Ovary (tissue), 9 donors: ENCODE data around the gene TTLL5. TPM values are rescaled to one million over a fixed set of nuclear protein-coding genes. Genes with fewer than 3 reads are reported as not detected.

Experiments
- DNase-seq, 5 donors: peaks; one replicate each; pipeline ENCODE4 v3.0.0-alpha.2; 2019 to 2020
- H3K27ac ChIP-seq, 2 donors: fragments of 200-600 bp; one replicate each; pipeline versions ENCODE4 v1.5.1 to v1.8.0; 2019 to 2022
- H3K27me3 ChIP-seq: fragments of 200-600 bp; one replicate; pipeline ENCODE4 v1.8.0; 2022
- H3K36me3 ChIP-seq: fragments of 200-600 bp; sonication (generic); one replicate; pipeline ENCODE4 v1.5.1; 2019
- H3K4me1 ChIP-seq: one replicate; pipeline ENCODE4 v1.8.1; 2013; ENCODE audit warnings: mild to moderate bottlenecking, moderate library complexity; ENCODE audit not compliant: insufficient read depth
- H3K4me3 ChIP-seq: fragments of 200-600 bp; sonication (generic); one replicate; pipeline ENCODE4 v1.5.1; 2017
- H3K9me3 ChIP-seq, 2 donors: fragments of 200-600 bp in 1 of 2; sonication (generic) in 1 of 2; one replicate each; pipeline versions ENCODE4 v1.5.1 to v1.8.1; 2013 to 2019; ENCODE audit warnings: mild to moderate bottlenecking in 1 of 2, moderate library complexity in 1 of 2
- EP300 ChIP-seq: sonication (generic); formaldehyde crosslinking; IDR thresholded peaks from one replicate; pipeline ENCODE4 v1.6.1; 2017; ENCODE audit warnings: antibody characterized with exemption
- POLR2A ChIP-seq: fragments of 450-650 bp; IDR thresholded peaks from one replicate; pipeline ENCODE4 v1.6.1; 2017; ENCODE audit warnings: antibody characterized with exemption, mild to moderate bottlenecking, moderate library complexity
- WGBS, 3 donors: extraction: QIAGEN DNeasy Blood & Tissue Kit in 1 of 3; methylation state at CpG; one replicate each; pipeline versions ENCODE4 v1.1.5 to v1.1.7; 2013 to 2017; 5-methylcytosine and 5-hydroxymethylcytosine counted together
- intact Hi-C, 4 donors: fragments of 100-400 bp; cut with DNase I; formaldehyde crosslinking; loops; one replicate each; pipeline versions ENCODE4 v1.11.0 to v1.15.1; 2022 to 2023
- polyA plus RNA-seq, 2 donors: library from polyadenylated mRNA; stranded (reverse); fragments of 200-250 nt in 1 of 2; fragments of 350-450 nt in 1 of 2; fragmentation: Illumina TruSeq in 1 of 2; extraction: RNeasy Lipid Tissue Mini Kit (QIAGEN cat#74804) in 1 of 2; gene quantifications; one replicate each; pipeline ENCODE4 v1.2.3, GENCODE V29; 2013 to 2014
- total RNA-seq, 7 donors: library from RNA; depleted of rRNA in 2 of 7; stranded (reverse); fragments of >200 nt in 2 of 7; fragmentation: NEBNext Ultra II Directional in 3 of 7; extraction: Animal tissue kit (Norgen Biotek cat#: 25700) in 3 of 7; gene quantifications; one replicate each; pipeline versions ENCODE4 v1.1.0 to v1.2.4, GENCODE V29; 2016 to 2023
- TF ChIP-seq, protein P1 (sequence below), 3 donors: fragments of 450-650 bp in 2 of 3; fragments of 200-600 bp in 1 of 3; IDR thresholded peaks; one replicate each; pipeline versions ENCODE4 v1.5.1 to v1.8.0; 2016 to 2022; ENCODE audit warnings: antibody characterized with exemption in 3 of 3, mild to moderate bottlenecking in 1 of 3
- donor health status: DM: no; HTN: no; CAD: no; lungs with moderate emphysema.
- donor health status: DM: no; HTN: no; CAD: no.
- donor health status: Bipolar disorder and iron deficiency.
- donor health status: DM: yes; HTN: yes; CAD: no.
- donor health status: DM: no; HTN: no; CAD: no.
- donor health status: DM: yes; HTN: yes; CAD: no.

The TTLL5 gene
- total and polyA plus RNA-seq, 9 donors: 11.0 to 34.9 (median 27.3) TPM

DNA sequence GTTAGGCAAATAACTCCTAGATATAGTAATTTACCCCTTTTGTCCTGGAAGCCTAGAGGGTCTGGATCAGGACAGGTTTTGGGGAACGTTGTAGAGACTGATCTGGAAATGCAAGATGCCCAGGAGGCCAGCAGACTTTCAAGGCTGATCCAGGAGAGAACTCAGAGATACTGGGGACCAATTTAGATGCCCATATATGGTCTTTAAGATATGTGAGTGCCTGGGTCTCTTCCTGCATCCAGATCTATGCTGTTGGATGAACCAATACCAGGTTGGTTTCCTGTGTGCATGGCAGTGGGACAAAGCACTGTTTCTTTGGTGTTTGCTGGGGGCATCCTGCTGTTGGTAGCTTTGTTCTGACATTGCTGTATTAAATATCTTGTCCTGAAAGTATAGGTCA lies 5.8 kb upstream of the TTLL5 start:
- Histone ChIP-seq H3K9me3 (no peaks in the 10 kb centered on the region), H3K36me3 (no peaks in the 10 kb centered on the region), H3K27me3 (no peaks in the 10 kb centered on the region), H3K4me1 (peaks cover 5% of the 10 kb centered on the region), H3K4me3 (no peak overlapping the region), H3K27ac (no peak overlapping the region)
- 0% methylated on average over 1 of the region's 1 CpG for WGBS, 3 donors
- DNase-seq: no peak
- TF ChIP-seq POLR2A (no peak), EP300 (no peak)
- TF ChIP-seq, protein P1, sequence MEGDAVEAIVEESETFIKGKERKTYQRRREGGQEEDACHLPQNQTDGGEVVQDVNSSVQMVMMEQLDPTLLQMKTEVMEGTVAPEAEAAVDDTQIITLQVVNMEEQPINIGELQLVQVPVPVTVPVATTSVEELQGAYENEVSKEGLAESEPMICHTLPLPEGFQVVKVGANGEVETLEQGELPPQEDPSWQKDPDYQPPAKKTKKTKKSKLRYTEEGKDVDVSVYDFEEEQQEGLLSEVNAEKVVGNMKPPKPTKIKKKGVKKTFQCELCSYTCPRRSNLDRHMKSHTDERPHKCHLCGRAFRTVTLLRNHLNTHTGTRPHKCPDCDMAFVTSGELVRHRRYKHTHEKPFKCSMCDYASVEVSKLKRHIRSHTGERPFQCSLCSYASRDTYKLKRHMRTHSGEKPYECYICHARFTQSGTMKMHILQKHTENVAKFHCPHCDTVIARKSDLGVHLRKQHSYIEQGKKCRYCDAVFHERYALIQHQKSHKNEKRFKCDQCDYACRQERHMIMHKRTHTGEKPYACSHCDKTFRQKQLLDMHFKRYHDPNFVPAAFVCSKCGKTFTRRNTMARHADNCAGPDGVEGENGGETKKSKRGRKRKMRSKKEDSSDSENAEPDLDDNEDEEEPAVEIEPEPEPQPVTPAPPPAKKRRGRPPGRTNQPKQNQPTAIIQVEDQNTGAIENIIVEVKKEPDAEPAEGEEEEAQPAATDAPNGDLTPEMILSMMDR (IDR thresholded peaks at IDR 0.05): no peak
- intact Hi-C loops: loop anchor here in 3 of 4 donors (2.0 to 5.0 kb wide), 2 partner anchors 76 to 78 kb away; partner anchors contain the start of gene FLVCR2 (in 3 of the 3)

DNA sequence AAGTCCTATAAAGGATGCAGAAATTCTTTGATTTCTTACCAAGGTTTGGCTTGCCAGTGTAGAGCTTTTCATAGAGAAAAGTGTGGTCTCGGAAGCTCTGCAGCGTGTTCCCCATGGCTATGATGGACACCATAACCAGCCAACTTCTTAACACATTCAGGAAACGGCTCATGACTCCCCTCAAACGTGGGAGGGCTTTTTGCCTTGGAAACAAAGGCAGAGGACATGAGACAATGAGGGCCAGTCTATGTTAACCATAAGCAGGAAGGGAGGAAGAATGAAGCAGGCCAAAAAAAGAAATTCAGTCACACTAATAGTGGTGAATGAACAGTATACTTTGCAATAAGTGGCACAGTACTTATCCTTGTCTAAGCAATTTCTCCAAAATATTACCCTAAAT lies 3.7 kb upstream of the TTLL5 start:
- WGBS, 3 donors: 57 to 70% (median 66%) methylated on average over 4 of the region's 4 CpGs
- no peak overlapping the region for H3K27ac ChIP-seq

DNA sequence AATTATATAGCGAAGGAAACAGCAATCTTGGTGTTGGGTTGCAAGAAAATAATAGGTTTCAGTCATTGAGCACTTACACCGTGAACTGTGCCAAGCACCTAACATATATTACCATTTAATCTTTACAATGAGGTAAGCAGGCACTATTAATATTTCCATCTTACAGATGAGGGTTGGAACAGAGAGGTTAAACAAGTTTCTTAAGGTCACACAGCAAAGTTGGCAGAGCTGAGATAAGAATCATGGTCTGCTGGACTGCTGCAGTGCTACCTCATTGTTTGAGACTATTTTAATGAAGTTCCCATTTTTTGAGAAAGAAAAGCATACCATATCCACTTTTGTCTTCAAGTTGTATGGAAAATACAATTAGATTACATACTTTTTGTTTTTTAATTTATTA lies 2.1 kb upstream of the TTLL5 start:
- peaks cover 5% of the 10 kb centered on the region for H3K4me1 ChIP-seq
- TF ChIP-seq, protein P1 (IDR thresholded peaks at IDR 0.05): no peak
- TF ChIP-seq EP300: no peak
- TF ChIP-seq POLR2A: no peak
- H3K27me3 ChIP-seq: no peaks in the 10 kb centered on the region
- intact Hi-C loops: loop anchor here in 1 of 4 donors (5.0 kb wide), 1 partner anchor 82 kb away; the partner anchor contains the start of gene FLVCR2
- 94 to 98% (median 94%) methylated on average over 2 of the region's 2 CpGs for WGBS, 3 donors
- no peak overlapping the region for H3K27ac ChIP-seq
- H3K4me3 ChIP-seq: no peak overlapping the region
- no peak for DNase-seq
- no peaks in the 10 kb centered on the region for H3K36me3 ChIP-seq
- no peaks in the 10 kb centered on the region for H3K9me3 ChIP-seq

More for the DNA sequence above, 3.7 kb upstream of the TTLL5 start:
- intact Hi-C loops: loop anchor here in 2 of 4 donors (2.0 to 5.0 kb wide), 2 partner anchors 80 to 81 kb away; partner anchors contain the start of gene FLVCR2 (in 1 of the 2)
- Histone ChIP-seq H3K9me3 (no peaks in the 10 kb centered on the region), H3K4me1 (peaks cover 5% of the 10 kb centered on the region), H3K27me3 (no peaks in the 10 kb centered on the region), H3K4me3 (no peak overlapping the region), H3K36me3 (no peaks in the 10 kb centered on the region)
- DNase-seq: no peak
- TF ChIP-seq POLR2A (no peak), EP300 (no peak)
- TF ChIP-seq, protein P1 (IDR thresholded peaks at IDR 0.05): no peak

DNA sequence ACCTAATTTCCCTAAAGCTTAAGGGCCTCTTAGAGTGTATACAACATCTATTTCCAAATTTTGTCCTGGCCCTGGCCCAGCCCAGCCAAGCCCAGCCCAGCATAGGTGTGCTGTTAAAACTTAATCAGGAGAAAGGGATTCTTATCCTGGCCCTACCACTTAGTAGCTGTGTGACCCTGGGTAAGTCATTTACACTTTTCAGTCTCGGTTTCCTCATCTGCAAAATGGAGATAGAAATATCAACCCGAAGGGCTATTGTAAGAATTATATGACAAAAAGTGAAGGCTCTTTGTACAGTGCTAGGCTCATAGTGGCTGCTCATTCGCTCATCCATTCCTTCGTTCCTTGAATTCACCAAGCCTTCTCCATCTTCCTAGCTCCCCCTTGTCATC lies 812 bp upstream of the TTLL5 start:
- Histone ChIP-seq H3K4me3 (peak overlapping the region; percentile 90), H3K27me3 (no peaks in the 10 kb centered on the region), H3K36me3 (no peaks in the 10 kb centered on the region), H3K27ac (peak overlapping the region in 1 of 2 donors; percentile 73), H3K9me3 (no peaks in the 10 kb centered on the region), H3K4me1 (peaks cover 5% of the 10 kb centered on the region)
- TF ChIP-seq, protein P1 (IDR thresholded peaks at IDR 0.05): no peak
- TF ChIP-seq POLR2A (no peak), EP300 (no peak)
- WGBS, 3 donors: 14 to 22% (median 20%) methylated on average over 4 of the region's 4 CpGs
- intact Hi-C loops: no loop called here
- DNase-seq: no peak
